HTERT RPE-1 (cell line): ENCODE results near the gene CDH26.

Experiments
- in situ Hi-C: fragments of 300-500 bp; cut with MboI; formaldehyde crosslinking; loops from 4 replicates; pipeline ENCODE4 v1.14.3; 2020; ENCODE audit warnings: low sequenced_read_pairs

CDH26 gene

DNA sequence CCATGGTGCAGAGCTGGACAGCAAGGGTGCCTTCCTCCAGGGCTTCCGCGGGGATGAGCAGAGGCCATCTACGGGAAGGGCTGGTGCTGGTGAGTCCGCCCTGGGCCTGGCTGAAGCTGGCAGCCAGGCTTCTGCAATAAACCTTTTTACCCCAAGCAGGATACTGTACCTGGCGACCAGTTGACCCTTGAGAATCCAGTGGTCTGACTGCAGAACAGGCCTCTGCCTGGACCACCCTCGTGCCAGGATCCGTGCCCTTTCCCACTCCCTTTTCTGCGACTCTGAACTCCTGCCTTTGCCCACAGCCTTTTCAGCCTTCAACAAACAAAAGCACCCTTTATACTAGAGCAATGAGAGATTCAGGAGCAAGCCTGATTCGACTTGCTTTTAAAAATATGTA, 18.9 kb downstream of the CDH26 start:
- in situ Hi-C loops: no loop called here

DNA sequence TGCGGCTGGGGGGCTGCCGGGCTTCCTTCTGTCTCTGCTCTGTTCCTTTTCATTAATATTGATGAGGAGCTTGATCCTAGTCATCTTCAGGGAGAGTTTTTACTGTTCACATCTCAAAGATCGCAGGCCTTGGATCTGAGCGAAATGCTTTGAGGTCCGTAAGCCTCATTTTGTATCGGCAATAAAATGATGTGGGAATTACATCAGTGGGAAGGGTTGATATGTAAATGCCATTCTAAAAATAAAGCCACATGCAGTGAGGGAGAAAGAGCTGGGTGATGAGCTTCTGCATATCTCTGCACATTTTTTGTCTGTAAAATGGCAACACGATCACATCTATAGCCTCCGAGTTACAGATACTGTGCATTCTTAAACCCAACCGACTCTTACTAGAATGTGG, 24.9 kb downstream of the CDH26 start:
- in situ Hi-C loops: no loop called here

- in situ Hi-C loops: no loop called here
Measured at GRCh38 chr20:59984541-59984940, 26.3 kb downstream of the CDH26 start.

DNA sequence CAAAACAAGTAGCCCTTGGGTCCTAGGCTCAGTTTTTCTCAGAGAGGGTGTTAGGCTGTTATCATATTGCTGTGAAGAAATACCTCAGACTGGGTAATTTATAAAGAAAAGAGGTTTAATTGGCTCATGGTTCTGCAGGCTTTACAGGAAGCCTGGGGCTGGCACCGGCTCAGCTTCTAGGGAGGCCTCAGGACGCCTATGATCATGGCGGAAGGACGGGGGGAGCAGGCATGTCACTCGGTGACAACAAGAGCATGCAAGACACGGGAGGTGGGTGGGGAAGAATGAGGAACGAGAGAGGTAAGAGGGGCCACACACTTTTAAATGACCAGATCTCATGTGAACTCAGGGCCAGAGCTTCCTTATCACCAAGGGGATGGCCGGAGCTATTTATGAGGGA, 26.9 kb downstream of the CDH26 start:
- in situ Hi-C loops: no loop called here

DNA sequence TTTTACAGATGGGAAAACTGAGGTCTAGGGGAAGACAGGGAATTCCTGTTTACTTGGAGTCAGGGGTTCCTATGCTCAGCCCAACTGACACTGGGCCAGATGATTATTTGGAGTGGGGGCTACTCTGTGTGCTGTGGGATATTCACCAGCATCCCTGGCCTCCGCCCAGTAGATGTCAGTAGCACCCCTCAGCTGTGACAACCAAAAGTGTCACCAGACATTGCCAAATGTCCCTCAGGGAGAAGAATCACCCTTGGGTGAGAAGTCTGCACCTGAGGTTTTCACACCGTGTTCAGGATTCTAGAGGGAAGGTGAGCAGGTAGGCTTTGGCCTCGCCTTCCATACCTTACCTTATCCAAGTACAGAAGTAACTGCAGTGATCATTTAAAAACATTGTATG, 27.6 kb downstream of the CDH26 start:
- in situ Hi-C loops: no loop called here

DNA sequence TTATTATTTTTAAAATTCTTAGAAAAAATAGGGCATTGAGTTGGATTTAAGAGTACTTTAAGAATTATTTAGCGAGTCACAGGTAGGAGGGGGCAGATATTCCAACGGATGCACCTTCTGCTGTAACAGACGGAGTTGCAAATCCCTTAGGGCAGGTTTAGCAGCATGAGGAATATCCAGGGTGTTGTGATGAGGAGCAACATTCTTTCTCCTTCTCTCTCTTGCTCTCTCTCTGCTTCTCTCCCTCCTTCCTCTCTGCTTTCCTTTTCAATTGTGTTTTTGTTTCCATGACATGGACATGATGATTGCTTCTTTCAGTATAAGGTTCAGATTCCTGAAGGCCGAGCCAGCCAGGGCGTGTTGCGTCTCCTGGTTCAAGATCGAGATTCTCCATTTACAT, 28.9 kb downstream of the CDH26 start:
- in situ Hi-C loops: no loop called here

- in situ Hi-C loops: no loop called here
Measured at GRCh38 chr20:59988141-59988540, 29.9 kb downstream of the CDH26 start.

GRCh38 chr20:59992526-59993084, 34.4 kb downstream of the CDH26 start:
- in situ Hi-C loops: no loop called here

- in situ Hi-C loops: no loop called here
Measured at GRCh38 chr20:59993736-59994430, 35.7 kb downstream of the CDH26 start.

DNA sequence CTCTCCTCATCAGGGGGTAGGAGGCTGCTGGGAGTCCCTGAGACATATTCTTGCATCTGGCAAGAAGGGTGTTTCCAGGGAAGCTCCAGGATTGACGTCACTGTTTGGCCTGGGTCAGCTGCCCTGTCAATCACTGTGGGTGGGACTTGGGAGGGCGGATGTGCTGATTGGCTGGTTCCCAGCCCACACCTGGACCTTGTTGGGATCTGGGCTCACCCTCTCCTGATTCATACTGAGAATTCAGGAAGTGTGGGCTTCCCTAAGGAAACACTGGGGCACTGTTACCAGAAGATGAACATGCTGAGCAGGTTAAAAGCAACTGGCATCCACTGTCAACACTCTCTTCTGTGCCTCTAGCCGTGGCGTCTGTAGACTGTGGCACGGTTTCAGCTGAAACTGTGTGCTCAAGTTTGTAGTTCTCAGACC, 36.5 kb downstream of the CDH26 start:
- in situ Hi-C loops: no loop called here

DNA sequence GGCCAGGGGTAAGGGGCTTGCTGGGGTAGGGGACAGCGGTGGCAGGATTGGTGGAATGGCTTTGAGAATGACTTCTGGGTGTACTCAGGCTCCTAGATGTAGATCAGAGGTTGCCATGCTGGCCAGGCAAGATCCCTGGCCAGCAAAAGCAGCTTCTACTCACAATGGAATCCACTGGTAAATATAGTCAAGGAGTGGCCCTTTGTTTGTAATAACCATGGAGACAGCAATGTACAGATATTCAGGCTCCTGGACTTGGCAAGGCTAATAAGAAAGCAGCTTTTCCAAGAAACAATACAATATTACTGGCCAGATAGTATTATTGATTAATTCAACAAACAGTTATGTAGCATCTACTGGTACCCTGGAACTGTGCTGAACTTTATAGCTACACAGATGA, 37.9 kb downstream of the CDH26 start:
- in situ Hi-C loops: no loop called here

GRCh38 chr20:59997896-59998295, 39.7 kb downstream of the CDH26 start:
- in situ Hi-C loops: no loop called here

- in situ Hi-C loops: no loop called here
Measured at GRCh38 chr20:59999502-59999901, 41.3 kb downstream of the CDH26 start.

- in situ Hi-C loops: no loop called here
Measured at GRCh38 chr20:60000271-60001042, 42.2 kb downstream of the CDH26 start.

DNA sequence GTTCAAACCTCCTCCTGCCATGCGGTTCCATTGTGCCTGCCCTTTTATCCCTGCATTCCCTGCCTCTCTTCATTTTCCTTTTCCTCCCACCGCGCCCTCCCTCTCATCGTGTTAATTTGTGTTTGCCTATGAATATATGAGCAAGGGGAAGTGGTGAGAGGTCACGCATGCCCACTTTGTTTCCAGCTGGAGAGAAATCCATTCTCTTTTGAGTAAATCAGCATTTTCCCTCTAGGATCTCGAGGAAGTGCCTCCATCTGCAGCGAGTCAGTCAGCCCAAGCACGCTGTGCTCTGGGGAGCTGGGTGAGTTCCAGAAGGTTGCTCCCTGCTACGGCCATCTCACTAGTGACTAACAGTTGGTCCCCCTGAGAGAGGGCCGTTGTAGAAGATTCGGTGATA, 42.9 kb downstream of the CDH26 start:
- in situ Hi-C loops: no loop called here

DNA sequence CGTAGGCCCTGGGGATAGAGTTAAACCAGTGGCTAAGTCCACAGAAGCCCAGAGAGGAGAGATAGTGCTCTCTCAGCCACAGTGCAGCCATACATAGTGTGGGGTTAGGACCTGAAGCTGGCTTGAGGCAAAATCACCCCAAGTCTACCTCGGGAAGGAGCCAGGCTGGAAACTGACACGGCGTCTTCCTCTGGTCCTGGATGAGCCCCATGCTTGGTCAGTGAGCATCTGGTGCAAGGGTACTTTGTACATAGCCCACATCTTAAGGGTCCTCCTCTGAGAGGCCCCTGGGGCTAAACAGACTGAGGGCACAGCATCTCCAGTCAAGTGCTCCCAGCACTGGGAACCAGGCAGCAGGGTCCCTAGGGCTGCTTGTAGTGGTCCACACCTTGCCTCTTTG, 45.6 kb downstream of the CDH26 start:
- in situ Hi-C loops: no loop called here

- in situ Hi-C loops: no loop called here
Measured at GRCh38 chr20:60006261-60006660, 48.0 kb downstream of the CDH26 start.

DNA sequence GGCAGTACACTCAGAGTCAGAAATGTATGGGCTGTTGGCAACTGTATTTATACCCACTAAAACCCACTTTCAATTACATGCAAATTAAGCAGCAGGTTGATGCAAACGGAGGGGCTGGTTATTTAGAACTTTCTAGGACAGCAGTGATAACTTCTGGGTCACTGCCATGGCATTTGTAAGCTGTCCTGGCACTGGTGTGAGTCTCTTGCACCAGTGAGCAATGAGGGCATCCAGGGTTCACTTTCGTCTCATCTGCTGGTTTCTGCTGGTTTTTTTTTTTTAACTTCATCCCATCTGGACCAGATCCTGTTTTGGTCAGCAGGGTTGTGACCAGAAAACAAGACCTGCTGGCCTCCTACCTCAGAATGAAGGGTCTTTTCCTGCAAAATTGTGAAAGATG, 49.2 kb downstream of the CDH26 start:
- in situ Hi-C loops: no loop called here

- in situ Hi-C loops: no loop called here
Measured at GRCh38 chr20:60008130-60008808, 50.0 kb downstream of the CDH26 start.

DNA sequence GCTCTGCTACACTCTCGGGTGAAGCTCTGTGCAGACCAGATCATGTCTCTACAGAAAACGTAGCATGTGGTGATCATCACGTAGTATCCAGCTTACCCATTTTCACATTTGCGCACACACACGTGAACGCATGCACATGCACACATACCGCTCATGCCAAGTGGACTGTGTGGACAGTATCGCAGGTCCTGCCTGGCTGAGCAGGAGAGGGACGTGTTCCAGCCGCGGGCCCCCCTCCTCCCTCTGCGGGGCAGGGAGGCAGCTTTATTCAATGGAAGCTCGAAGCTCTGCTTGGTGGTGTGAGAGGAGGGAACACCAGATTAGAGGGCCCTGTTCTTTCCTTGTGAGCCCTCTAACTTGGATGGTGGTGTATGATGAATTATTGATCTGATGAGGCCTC, 51.1 kb downstream of the CDH26 start:
- in situ Hi-C loops: no loop called here

DNA sequence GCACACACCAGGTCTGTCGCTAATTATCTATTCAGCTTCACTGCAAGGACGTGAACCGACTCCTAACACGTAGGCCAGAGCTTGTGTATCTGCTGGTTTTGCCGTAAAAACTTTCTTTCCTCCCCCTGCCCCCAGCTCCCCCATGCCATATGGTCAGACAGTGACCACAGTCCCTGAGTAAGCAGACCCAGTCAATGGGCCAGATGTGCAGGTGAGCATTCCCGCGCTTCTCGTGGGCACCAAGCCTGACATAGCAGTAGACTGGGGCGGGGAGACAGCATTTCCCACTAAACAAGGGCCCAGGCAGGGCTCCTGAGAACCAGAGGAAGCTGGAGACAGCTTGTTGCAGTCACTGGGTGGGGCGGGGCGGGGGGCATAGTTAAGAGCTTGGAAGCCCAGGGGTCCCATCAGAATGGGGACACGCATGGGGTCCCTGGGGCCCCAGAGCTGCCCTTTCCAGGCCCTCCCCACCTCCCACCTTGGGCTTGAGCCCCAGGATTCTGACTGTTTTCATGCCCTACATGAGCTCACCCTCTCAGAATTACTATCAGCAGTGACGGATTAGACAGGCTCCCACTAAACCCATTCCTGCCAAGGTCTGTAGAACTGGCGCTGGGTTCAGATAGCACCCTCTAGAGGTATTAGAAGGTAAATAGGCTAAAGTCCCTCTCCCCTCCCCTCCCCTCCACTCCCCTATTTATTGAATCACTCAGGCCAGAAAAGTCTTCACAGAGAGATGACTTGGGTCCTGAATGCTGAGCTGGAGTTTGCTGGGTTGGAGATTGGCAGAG, 51.8 kb downstream of the CDH26 start:
- in situ Hi-C loops: no loop called here
